AG09309 (cell line): ENCODE results near the gene EPN2.

Experiments
- DNase-seq: peaks from one replicate; pipeline ENCODE4 v3.0.0-alpha.2; 2010; ENCODE audit warnings: low read depth
- H3K4me3 ChIP-seq: 2 replicates; pipeline ENCODE4 v1.5.1; 2011; ENCODE audit warnings: mild to moderate bottlenecking, low read depth, low read length, moderate library complexity; ENCODE audit not compliant: control insufficient read depth
- TF ChIP-seq, protein P1 (sequence below): IDR thresholded peaks from 2 replicates; pipeline ENCODE4 v1.5.1; 2011; ENCODE audit warnings: mild to moderate bottlenecking, low read depth, low read length, inconsistent platforms; ENCODE audit not compliant: insufficient read depth, control insufficient read depth; ENCODE audit errors: missing control alignments

EPN2 gene

DNA sequence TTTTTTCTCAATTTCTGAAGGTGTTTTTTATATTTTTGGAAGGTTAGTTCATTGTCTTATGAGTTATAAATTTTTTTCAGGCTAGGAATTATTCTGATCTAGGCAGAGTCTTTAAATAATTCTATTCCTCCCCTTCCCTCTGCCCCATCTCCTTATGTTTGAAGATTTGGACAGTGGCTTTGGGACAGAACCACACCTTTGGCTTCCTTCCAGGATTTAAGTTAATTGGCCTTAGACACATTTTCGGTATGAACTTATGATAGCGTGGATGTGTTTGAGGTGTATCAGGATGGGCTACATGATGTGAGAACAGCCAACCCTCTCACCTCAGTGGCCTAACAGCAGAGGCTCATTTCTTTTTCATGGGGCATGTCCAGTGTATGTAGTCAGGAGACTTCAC, 24.3 kb downstream of the EPN2 start:
- no peak overlapping the region for H3K4me3 ChIP-seq
- TF ChIP-seq, protein P1, sequence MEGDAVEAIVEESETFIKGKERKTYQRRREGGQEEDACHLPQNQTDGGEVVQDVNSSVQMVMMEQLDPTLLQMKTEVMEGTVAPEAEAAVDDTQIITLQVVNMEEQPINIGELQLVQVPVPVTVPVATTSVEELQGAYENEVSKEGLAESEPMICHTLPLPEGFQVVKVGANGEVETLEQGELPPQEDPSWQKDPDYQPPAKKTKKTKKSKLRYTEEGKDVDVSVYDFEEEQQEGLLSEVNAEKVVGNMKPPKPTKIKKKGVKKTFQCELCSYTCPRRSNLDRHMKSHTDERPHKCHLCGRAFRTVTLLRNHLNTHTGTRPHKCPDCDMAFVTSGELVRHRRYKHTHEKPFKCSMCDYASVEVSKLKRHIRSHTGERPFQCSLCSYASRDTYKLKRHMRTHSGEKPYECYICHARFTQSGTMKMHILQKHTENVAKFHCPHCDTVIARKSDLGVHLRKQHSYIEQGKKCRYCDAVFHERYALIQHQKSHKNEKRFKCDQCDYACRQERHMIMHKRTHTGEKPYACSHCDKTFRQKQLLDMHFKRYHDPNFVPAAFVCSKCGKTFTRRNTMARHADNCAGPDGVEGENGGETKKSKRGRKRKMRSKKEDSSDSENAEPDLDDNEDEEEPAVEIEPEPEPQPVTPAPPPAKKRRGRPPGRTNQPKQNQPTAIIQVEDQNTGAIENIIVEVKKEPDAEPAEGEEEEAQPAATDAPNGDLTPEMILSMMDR = no peak
- no peak for DNase-seq

DNA sequence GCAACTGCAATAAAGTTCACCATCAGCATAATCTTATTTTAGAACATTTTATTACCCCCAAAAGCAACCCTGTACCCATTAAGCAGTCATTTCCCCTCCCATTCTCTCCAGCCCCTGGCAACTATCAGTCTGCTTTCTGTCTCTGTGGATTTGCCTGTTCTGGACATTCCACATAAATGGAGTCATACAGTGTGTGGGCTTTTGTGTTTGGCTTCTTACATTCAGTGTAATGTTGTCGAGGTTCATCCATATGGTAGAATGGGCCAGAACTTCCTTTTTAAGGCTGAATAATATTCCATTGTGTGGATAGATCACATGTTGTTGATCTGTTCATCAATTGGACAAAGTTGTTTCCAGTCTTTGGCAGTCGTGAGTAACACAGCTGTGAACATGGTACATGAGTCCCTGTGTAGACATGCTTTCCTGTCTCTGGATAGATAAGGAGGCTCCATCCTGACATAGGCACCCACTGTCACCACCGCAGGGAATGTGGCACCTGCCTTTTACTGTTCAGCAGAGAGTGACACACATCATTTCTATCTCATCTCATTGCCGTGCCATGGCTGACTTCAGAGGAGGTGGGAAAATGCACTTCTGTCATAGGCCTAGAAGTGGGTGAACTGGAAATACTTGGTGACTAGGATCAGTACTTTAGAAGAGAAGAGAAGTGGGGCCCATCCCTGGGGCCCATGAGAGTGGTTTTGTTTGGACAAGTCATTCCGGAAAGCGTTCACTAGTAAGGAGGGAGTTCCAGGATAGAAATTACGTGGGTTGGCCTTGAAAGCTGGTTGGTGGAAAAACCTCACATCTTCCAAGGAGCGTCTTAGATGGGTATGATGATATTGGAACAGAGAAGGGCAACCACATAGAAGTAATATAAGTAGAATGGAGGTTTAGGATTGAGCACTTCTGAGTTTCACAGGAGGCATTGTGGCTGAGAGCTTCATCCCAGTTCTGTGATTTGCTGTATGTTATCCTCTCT, 25.8 kb downstream of the EPN2 start:
- TF ChIP-seq, protein P1 = no peak
- no peak overlapping the region for H3K4me3 ChIP-seq
- DNase-seq = no peak

DNA sequence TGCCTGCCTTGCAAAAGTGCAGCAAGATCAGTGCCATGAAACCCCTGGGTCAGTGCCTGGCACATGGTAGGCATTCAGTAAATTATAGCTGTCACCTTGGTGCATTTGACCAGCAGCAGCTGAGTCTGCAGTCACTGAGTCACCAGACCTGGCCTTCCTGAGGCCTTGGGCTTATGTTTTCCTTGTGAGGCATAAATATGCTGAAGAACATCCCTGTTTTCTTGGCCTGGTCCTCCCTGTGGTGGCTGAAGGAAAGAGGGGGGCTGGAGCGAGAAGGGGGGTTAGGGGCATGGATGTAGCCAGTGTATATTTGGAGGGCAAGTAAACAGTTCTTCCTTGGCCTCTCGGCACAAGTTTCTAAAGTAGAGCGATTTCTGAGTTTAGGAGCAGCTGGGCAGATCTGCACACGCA, 26.5 kb downstream of the EPN2 start:
- no peak for DNase-seq
- TF ChIP-seq, protein P1 = no peak

DNA sequence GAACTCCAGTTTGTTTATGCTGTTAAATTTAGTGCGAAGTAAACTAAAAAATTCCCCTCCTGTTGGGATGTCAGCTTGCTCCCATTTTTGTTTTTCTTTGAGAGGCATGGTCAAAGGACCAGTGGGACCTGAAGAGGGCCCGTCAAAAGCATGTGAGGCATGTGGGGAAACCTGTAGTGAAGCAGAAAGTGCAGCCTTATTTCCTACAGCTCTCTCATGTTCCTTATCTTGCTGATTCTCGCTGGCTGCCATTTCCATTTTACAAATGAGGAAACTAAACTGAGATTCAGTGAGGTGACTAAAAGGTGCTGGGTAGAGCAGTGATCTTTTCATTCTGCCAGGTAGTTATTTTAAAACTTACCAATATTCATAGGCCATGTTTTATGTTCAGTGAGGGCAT, 27.1 kb downstream of the EPN2 start:
- no peak overlapping the region for H3K4me3 ChIP-seq
- TF ChIP-seq, protein P1 = no peak
- no peak for DNase-seq

More for the DNA sequence above, 26.5 kb downstream of the EPN2 start:
- no peak overlapping the region for H3K4me3 ChIP-seq

DNA sequence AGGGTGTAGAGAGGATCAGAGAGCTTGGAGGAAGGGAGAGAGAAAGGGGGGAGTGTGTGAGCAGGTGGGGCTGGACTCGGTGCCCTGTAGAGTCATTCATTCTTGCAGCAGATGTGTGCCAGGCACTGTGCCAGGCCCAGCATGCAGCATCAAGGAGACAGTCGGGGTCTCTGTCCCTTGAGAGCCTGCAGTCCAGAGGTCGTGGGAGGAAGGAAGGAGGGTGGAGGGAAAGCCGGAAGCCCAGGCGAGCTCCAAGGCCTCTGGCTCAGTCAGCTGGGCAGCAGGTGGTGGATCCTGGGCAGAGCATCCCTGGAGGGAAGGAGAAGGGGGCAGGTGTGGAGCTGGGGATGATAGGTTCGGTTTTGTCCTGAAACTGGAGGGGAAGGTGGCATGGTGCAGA, 27.5 kb downstream of the EPN2 start:
- no peak overlapping the region for H3K4me3 ChIP-seq
- TF ChIP-seq, protein P1 = no peak
- DNase-seq = no peak

DNA sequence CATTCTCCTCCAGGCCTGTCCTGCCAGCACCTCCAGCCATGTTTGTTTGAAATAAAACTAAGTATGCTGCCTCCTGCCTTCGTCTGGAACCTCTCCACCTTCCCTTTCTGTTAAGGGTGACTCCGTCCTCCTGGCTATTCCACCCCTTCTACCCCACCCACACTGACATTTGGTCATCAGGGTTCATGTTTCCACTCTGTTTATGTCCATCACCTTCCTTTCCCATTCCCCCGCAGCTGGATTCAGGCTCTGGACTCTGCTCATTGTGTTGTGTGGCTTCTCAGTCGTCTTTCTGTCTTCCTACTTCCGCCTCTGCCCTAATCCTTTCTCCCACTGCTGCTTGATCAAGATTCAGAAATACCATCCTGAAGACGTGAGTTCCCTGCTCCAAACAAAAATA, 28.6 kb downstream of the EPN2 start:
- H3K4me3 ChIP-seq = no peak overlapping the region
- no peak for DNase-seq
- TF ChIP-seq, protein P1 = no peak
